Neuronal stem cell (in vitro differentiated cells): ENCODE results near the gene AP1S1.

Source experiments
- DNase-seq: peaks from one replicate; pipeline ENCODE4 v3.0.0-alpha.2; 2013; ENCODE audit warnings: low spot score
- H2AFZ ChIP-seq: one replicate; pipeline ENCODE4 v1.6.1; 2013; ENCODE audit warnings: mild to moderate bottlenecking, low read length, inconsistent platforms
- H2AK5ac ChIP-seq: 2 replicates; pipeline ENCODE4 v1.6.1; 2013; ENCODE audit warnings: low read depth, mild to moderate bottlenecking, inconsistent platforms, low read length, moderate library complexity, mixed read lengths
- H2BK120ac ChIP-seq: 2 replicates; pipeline ENCODE4 v1.6.1; 2013; ENCODE audit warnings: low read depth, mild to moderate bottlenecking, inconsistent platforms, low read length, moderate library complexity, mixed read lengths
- H2BK12ac ChIP-seq: one replicate; pipeline ENCODE4 v1.6.1; 2013; ENCODE audit warnings: low read length, inconsistent platforms
- H2BK15ac ChIP-seq: 2 replicates; pipeline ENCODE4 v1.6.1; 2013; ENCODE audit warnings: mild to moderate bottlenecking, low read length, inconsistent platforms, mixed read lengths
- H2BK5ac ChIP-seq: one replicate; pipeline ENCODE4 v1.6.1; 2013; ENCODE audit warnings: inconsistent platforms, mild to moderate bottlenecking, low read length, moderate library complexity
- H3K14ac ChIP-seq: one replicate; pipeline ENCODE4 v1.6.1; 2013; ENCODE audit warnings: low read length, inconsistent platforms
- H3K18ac ChIP-seq: 2 replicates; pipeline ENCODE4 v1.6.1; 2013; ENCODE audit warnings: low read length, inconsistent platforms
- H3K23ac ChIP-seq: 2 replicates; pipeline ENCODE4 v1.6.1; 2013; ENCODE audit warnings: low read depth, mild to moderate bottlenecking, mixed read lengths, low read length, inconsistent platforms; ENCODE audit not compliant: poor library complexity
- H3K27ac ChIP-seq: replicated peaks from 3 replicates; pipeline ENCODE4 v1.5.1; 2013; ENCODE audit warnings: low read length, inconsistent platforms
- H3K27me3 ChIP-seq, 3 experiments: 2 replicates each; pipeline ENCODE4 v1.6.1; 2013; ENCODE audit warnings: low read length in 3 of 3, mild to moderate bottlenecking in 2 of 3, inconsistent platforms in 1 of 3, low read depth in 1 of 3, mixed read lengths in 1 of 3, moderate library complexity in 1 of 3; ENCODE audit not compliant: control insufficient read depth in 3 of 3, insufficient read depth in 3 of 3
- H3K36me3 ChIP-seq, 2 donors: replicated peaks in 1 of 2; 2 replicates each; pipeline ENCODE4 v1.6.1; 2013; ENCODE audit warnings: low read length in 2 of 2; ENCODE audit not compliant: control insufficient read depth in 2 of 2, insufficient read depth in 2 of 2
- H3K4ac ChIP-seq: 2 replicates; pipeline ENCODE4 v1.6.1; 2013; ENCODE audit warnings: inconsistent platforms, mild to moderate bottlenecking, low read length, moderate library complexity
- H3K4me1 ChIP-seq, 2 donors: 1 replicate in 1 of 2; 2 replicates in 1 of 2; pipeline ENCODE4 v1.6.1; 2013; ENCODE audit warnings: low read length in 2 of 2, low read depth in 1 of 2; ENCODE audit not compliant: control insufficient read depth in 2 of 2, insufficient read depth in 1 of 2
- H3K4me2 ChIP-seq: one replicate; pipeline ENCODE4 v1.6.1; 2013; ENCODE audit warnings: mild to moderate bottlenecking, low read length, inconsistent platforms; ENCODE audit not compliant: insufficient read depth, poor library complexity, severe bottlenecking
- H3K4me3 ChIP-seq, 2 donors: 2 replicates each; pipeline ENCODE4 v1.5.1; 2013; ENCODE audit warnings: low read length in 2 of 2, mild to moderate bottlenecking in 2 of 2, inconsistent platforms in 1 of 2, moderate library complexity in 1 of 2
- H3K79me1 ChIP-seq: one replicate; pipeline ENCODE4 v1.6.1; 2013; ENCODE audit warnings: low read depth, mild to moderate bottlenecking, inconsistent platforms, low read length, moderate library complexity
- H3K9ac ChIP-seq: one replicate; pipeline ENCODE4 v1.6.1; 2013; ENCODE audit warnings: mild to moderate bottlenecking, low read depth, low read length, inconsistent platforms; ENCODE audit not compliant: poor library complexity
- H3K9me3 ChIP-seq, 2 donors: replicated peaks in 1 of 2; 2 replicates each; pipeline versions ENCODE3 to v1.6.1; 2013; ENCODE audit warnings: low read length in 2 of 2, mild to moderate bottlenecking in 2 of 2, inconsistent platforms in 1 of 2, low read depth in 1 of 2, mixed read lengths in 1 of 2, moderate library complexity in 1 of 2; ENCODE audit not compliant: control insufficient read depth in 2 of 2, insufficient read depth in 1 of 2
- H4K8ac ChIP-seq: one replicate; pipeline ENCODE4 v1.6.1; 2013; ENCODE audit warnings: low read depth, mild to moderate bottlenecking, inconsistent platforms, low read length, moderate library complexity
- H4K91ac ChIP-seq: one replicate; pipeline ENCODE4 v1.6.1; 2013; ENCODE audit warnings: low read length, low read depth, mild to moderate bottlenecking, inconsistent platforms; ENCODE audit not compliant: poor library complexity
- WGBS, 2 donors: extraction: QIAGEN DNeasy Blood & Tissue Kit; methylation state at CpG; one replicate each; pipeline ENCODE4 v1.1.7; 2013; ENCODE audit warnings: missing lambda C conversion rate in 2 of 2, mixed read lengths in 1 of 2; ENCODE audit not compliant: insufficient read length in 2 of 2, insufficient replicate concordance in 1 of 2; ENCODE audit errors: extremely low coverage in 2 of 2; 5-methylcytosine and 5-hydroxymethylcytosine counted together

AP1S1 gene

GRCh38 chr7:101161692-101162471 is 7.6 kb downstream of the AP1S1 start:
- H3K4me3 ChIP-seq = peak overlapping the region in 1 of 2 donors; percentile 59
- DNase-seq = no peak

GRCh38 chr7:101162551-101163278 is 8.4 kb downstream of the AP1S1 start:
- no CpG with 5 or more reads among the region's 74 CpGs for WGBS, 2 donors
- no peak overlapping the region for H4K91ac ChIP-seq
- H3K4ac ChIP-seq = no peak overlapping the region
- peaks cover 28 to 46% of the 10 kb centered on the region in 2 donors for H3K4me1 ChIP-seq
- no peak overlapping the region for H2BK120ac ChIP-seq
- no peak overlapping the region for H2BK5ac ChIP-seq
- H3K9me3 ChIP-seq = no peaks in the 10 kb centered on the region
- H3K27me3 ChIP-seq = peaks cover 0 to 41% (median 17%) of the 10 kb centered on the region in 3 experiments
- H4K8ac ChIP-seq = no peak overlapping the region
- peaks cover 1 to 23% of the 10 kb centered on the region in 2 donors for H3K36me3 ChIP-seq
- H3K27ac ChIP-seq = peak overlapping the region; percentile 28
- H2AFZ ChIP-seq = peak overlapping the region; percentile 80
- H2BK15ac ChIP-seq = peak overlapping the region; percentile 24
- H3K23ac ChIP-seq = peak overlapping the region; percentile 90
- peak overlapping the region; percentile 53 for H2BK12ac ChIP-seq
- H3K4me3 ChIP-seq = peak overlapping the region; percentile 59 to 78
- H3K79me1 ChIP-seq = no peaks in the 10 kb centered on the region
- H3K18ac ChIP-seq = peak overlapping the region; percentile 95
- H2AK5ac ChIP-seq = no peak overlapping the region
- H3K14ac ChIP-seq = no peak overlapping the region
- H3K9ac ChIP-seq = peak overlapping the region; percentile 89
- no peak for DNase-seq
- H3K4me2 ChIP-seq = peak overlapping the region; percentile 86

More at GRCh38 chr7:101161692-101162471, 7.6 kb downstream of the AP1S1 start:
- Histone ChIP-seq H3K18ac (no peak overlapping the region), H3K23ac (no peak overlapping the region), H2BK5ac (no peak overlapping the region), H3K79me1 (no peaks in the 10 kb centered on the region), H4K91ac (no peak overlapping the region), H2BK120ac (no peak overlapping the region), H3K4me2 (no peak overlapping the region), H2AFZ (peak overlapping the region; percentile 80), H3K9ac (no peak overlapping the region), H4K8ac (no peak overlapping the region), H2AK5ac (no peak overlapping the region), H2BK12ac (no peak overlapping the region), H2BK15ac (no peak overlapping the region), H3K36me3 (peaks cover 4 to 31% of the 10 kb centered on the region in 2 donors), H3K4me1 (peaks cover 23 to 39% of the 10 kb centered on the region in 2 donors), H3K27ac (peak overlapping the region; percentile 28), H3K9me3 (no peaks in the 10 kb centered on the region), H3K27me3 (peaks cover 0 to 33% (median 15%) of the 10 kb centered on the region in 3 experiments), H3K4ac (no peak overlapping the region), H3K14ac (no peak overlapping the region)
- WGBS, 2 donors = no CpG with 5 or more reads among the region's 17 CpGs

GRCh38 chr7:101163279-101164070 is 9.2 kb downstream of the AP1S1 start:
- Histone ChIP-seq H2AFZ (peak overlapping the region; percentile 86), H3K4ac (no peak overlapping the region), H3K23ac (peak overlapping the region; percentile 90), H3K79me1 (no peaks in the 10 kb centered on the region), H2BK15ac (no peak overlapping the region), H3K27ac (no peak overlapping the region), H3K4me3 (peak overlapping the region; percentile 59 to 78), H2BK12ac (peak overlapping the region; percentile 53), H3K36me3 (peaks cover 1 to 18% of the 10 kb centered on the region in 2 donors), H3K9me3 (no peaks in the 10 kb centered on the region), H2BK5ac (no peak overlapping the region), H2BK120ac (no peak overlapping the region), H3K27me3 (peaks cover 5 to 49% (median 21%) of the 10 kb centered on the region in 3 experiments), H4K91ac (no peak overlapping the region), H3K9ac (peak overlapping the region; percentile 89), H4K8ac (no peak overlapping the region), H3K14ac (peak overlapping the region; percentile 21), H3K18ac (peak overlapping the region; percentile 95), H3K4me1 (peaks cover 36 to 54% of the 10 kb centered on the region in 2 donors), H2AK5ac (no peak overlapping the region), H3K4me2 (peak overlapping the region; percentile 94)
- no CpG with 5 or more reads among the region's 92 CpGs for WGBS, 2 donors
- no peak for DNase-seq
